DOHH2 (cell line): ENCODE measurements around the gene KRTAP5-7.

Experiments used
- H3F3A ChIP-seq: fragments of 200-600 bp; sonication (generic), shearing (Covaris generic); 2 replicates; pipeline ENCODE4 v1.6.0; 2016; ENCODE audit warnings: antibody characterized with exemption, mild to moderate bottlenecking; ENCODE audit not compliant: control insufficient read depth, insufficient read depth
- H3K27ac ChIP-seq: fragments of 200-600 bp; sonication (generic); 2 replicates; pipeline ENCODE4 v1.5.1; 2014; ENCODE audit warnings: low read depth, mild to moderate bottlenecking, low read length, moderate library complexity
- H3K27me3 ChIP-seq: fragments of 200-600 bp; sonication (generic); 2 replicates; pipeline ENCODE4 v1.6.1; 2014; ENCODE audit warnings: mild to moderate bottlenecking, low read length, mixed read lengths; ENCODE audit not compliant: control insufficient read depth
- H3K36me3 ChIP-seq: fragments of 200-600 bp; sonication (generic); 2 replicates; pipeline ENCODE4 v1.6.1; 2014; ENCODE audit warnings: mild to moderate bottlenecking, low read length, moderate library complexity, mixed read lengths; ENCODE audit not compliant: control insufficient read depth
- H3K4me1 ChIP-seq: fragments of 200-600 bp; sonication (generic); 2 replicates; pipeline ENCODE4 v1.6.1; 2014; ENCODE audit warnings: mild to moderate bottlenecking, low read length, mixed read lengths; ENCODE audit not compliant: control insufficient read depth
- H3K4me2 ChIP-seq: fragments of 200-600 bp; sonication (generic); 2 replicates; pipeline ENCODE4 v1.6.0; 2014; ENCODE audit warnings: mild to moderate bottlenecking, low read length, moderate library complexity
- H3K4me3 ChIP-seq: fragments of 200-600 bp; sonication (generic); 2 replicates; pipeline ENCODE4 v1.5.1; 2014; ENCODE audit warnings: mild to moderate bottlenecking, low read length, mixed read lengths
- H3K79me2 ChIP-seq: fragments of 200-600 bp; sonication (generic); 2 replicates; pipeline ENCODE4 v1.6.1; 2014; ENCODE audit warnings: mild to moderate bottlenecking, low read length, mixed read lengths; ENCODE audit not compliant: control insufficient read depth
- H3K9me2 ChIP-seq: fragments of 200-600 bp; sonication (generic); replicated peaks from 2 replicates; pipeline ENCODE4 v1.6.1; 2014; ENCODE audit warnings: mild to moderate bottlenecking, low read length, mixed read lengths; ENCODE audit not compliant: control insufficient read depth
- H3K9me3 ChIP-seq: fragments of 200-600 bp; sonication (generic); 2 replicates; pipeline ENCODE4 v1.6.1; 2014; ENCODE audit warnings: antibody characterized with exemption, low read length, mixed read lengths; ENCODE audit not compliant: control insufficient read depth, insufficient read depth
- H4K20me1 ChIP-seq: fragments of 200-600 bp; sonication (generic); 2 replicates; pipeline ENCODE4 v1.6.0; 2014; ENCODE audit warnings: low read depth, mild to moderate bottlenecking, antibody characterized with exemption, low read length, moderate library complexity; ENCODE audit not compliant: control insufficient read depth, insufficient read depth
- EZH2phosphoT487 ChIP-seq: fragments of 200-600 bp; sonication (generic); IDR thresholded peaks from 2 replicates; pipeline ENCODE4 v1.6.1; 2017; ENCODE audit warnings: borderline replicate concordance, mild to moderate bottlenecking, antibody characterized with exemption, low read length, moderate library complexity, mixed read lengths
- TF ChIP-seq, protein P1 (sequence below): fragments of 200-600 bp; sonication (generic); IDR thresholded peaks from one replicate; pipeline ENCODE4 v1.5.1; 2014; ENCODE audit warnings: antibody characterized with exemption, mild to moderate bottlenecking, low read depth, low read length; ENCODE audit not compliant: poor library complexity, severe bottlenecking

KRTAP5-7 gene

DNA sequence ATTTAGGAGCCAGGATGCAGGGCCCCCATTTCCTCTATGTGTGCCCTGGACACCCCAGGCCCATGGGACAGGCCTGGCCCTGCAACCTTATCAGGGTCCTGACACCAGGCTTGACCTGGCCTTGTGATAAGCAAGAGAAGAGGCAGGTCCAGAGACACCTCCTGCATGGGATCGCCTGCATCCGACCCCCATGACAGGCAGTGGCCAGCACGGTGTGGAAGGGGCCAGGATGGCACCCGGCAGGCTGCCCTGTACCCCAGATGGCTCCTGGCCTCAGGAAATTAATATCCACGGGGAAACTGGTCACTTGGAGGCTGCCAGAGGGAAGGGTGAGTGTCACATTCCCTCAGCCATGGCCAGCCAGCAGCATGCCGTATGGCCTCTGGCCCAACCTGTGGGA lies 27.9 kb downstream of the KRTAP5-7 start:
- no peaks in the 10 kb centered on the region for H3F3A ChIP-seq

DNA sequence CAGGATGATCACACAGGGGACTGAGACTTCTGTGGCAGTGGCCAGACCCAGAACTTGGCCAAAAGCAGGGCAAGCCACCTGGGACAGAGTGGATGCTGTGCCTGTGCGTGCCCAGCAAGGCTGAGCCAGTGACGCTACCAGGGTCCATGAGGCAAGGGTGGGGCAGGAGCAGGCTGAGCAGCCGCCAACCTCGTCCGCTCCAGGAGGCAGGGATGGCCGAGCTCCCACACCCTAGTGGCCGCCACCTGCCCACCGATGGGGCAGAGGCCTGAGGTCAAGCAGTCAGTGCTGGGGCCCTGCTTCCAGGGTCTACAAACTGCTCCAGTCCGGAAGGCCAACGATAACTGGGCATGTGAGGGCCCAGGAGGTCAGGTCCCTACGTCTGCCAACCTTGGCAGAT lies 28.4 kb downstream of the KRTAP5-7 start:
- no peaks in the 10 kb centered on the region for H4K20me1 ChIP-seq
- no peaks in the 10 kb centered on the region for H3F3A ChIP-seq
- H3K27me3 ChIP-seq = peaks cover 20% of the 10 kb centered on the region
- no peak for TF ChIP-seq EZH2phosphoT487
- TF ChIP-seq, protein P1, sequence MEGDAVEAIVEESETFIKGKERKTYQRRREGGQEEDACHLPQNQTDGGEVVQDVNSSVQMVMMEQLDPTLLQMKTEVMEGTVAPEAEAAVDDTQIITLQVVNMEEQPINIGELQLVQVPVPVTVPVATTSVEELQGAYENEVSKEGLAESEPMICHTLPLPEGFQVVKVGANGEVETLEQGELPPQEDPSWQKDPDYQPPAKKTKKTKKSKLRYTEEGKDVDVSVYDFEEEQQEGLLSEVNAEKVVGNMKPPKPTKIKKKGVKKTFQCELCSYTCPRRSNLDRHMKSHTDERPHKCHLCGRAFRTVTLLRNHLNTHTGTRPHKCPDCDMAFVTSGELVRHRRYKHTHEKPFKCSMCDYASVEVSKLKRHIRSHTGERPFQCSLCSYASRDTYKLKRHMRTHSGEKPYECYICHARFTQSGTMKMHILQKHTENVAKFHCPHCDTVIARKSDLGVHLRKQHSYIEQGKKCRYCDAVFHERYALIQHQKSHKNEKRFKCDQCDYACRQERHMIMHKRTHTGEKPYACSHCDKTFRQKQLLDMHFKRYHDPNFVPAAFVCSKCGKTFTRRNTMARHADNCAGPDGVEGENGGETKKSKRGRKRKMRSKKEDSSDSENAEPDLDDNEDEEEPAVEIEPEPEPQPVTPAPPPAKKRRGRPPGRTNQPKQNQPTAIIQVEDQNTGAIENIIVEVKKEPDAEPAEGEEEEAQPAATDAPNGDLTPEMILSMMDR = no peak
- H3K4me2 ChIP-seq = no peak overlapping the region
- no peaks in the 10 kb centered on the region for H3K9me2 ChIP-seq
- H3K79me2 ChIP-seq = no peaks in the 10 kb centered on the region
- H3K9me3 ChIP-seq = no peaks in the 10 kb centered on the region
- no peaks in the 10 kb centered on the region for H3K4me1 ChIP-seq
- H3K27ac ChIP-seq = no peak overlapping the region
- no peak overlapping the region for H3K4me3 ChIP-seq
- H3K36me3 ChIP-seq = no peaks in the 10 kb centered on the region

More for the DNA sequence above, 27.9 kb downstream of the KRTAP5-7 start:
- no peaks in the 10 kb centered on the region for H3K36me3 ChIP-seq
- H4K20me1 ChIP-seq = no peaks in the 10 kb centered on the region
- H3K79me2 ChIP-seq = no peaks in the 10 kb centered on the region
- H3K4me3 ChIP-seq = no peak overlapping the region
- H3K4me1 ChIP-seq = no peaks in the 10 kb centered on the region
- H3K27ac ChIP-seq = no peak overlapping the region
- no peaks in the 10 kb centered on the region for H3K9me2 ChIP-seq
- H3K9me3 ChIP-seq = no peaks in the 10 kb centered on the region
- peaks cover 23% of the 10 kb centered on the region for H3K27me3 ChIP-seq
- no peak for TF ChIP-seq EZH2phosphoT487
- TF ChIP-seq, protein P1 = no peak
- H3K4me2 ChIP-seq = no peak overlapping the region

DNA sequence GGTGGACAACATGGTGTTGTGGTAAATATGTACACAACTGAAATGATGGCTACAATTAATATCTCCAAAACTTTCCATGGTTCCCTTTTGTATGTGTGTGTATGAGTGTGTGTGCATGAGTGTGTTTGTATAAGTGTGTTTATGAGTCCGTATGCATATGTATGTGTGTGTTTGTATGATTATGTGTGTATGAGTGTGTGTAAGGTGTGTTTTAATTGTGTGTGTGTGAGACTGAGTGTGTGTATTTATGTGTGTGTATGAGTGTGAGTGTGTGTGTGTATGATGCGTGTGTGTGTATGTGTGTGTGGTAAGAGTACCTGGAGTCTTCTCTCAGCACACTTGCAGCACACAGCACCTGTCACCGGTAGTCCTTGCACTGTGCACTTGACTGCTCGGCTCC lies 29.0 kb downstream of the KRTAP5-7 start:
- Histone ChIP-seq H3K36me3 (no peaks in the 10 kb centered on the region), H3F3A (no peaks in the 10 kb centered on the region), H3K27me3 (peaks cover 15% of the 10 kb centered on the region), H3K4me3 (no peak overlapping the region), H3K79me2 (no peaks in the 10 kb centered on the region), H3K9me2 (no peaks in the 10 kb centered on the region), H3K4me2 (no peak overlapping the region), H3K4me1 (no peaks in the 10 kb centered on the region), H4K20me1 (no peaks in the 10 kb centered on the region), H3K9me3 (no peaks in the 10 kb centered on the region), H3K27ac (no peak overlapping the region)
- TF ChIP-seq, protein P1 = no peak
- TF ChIP-seq EZH2phosphoT487 = no peak

DNA sequence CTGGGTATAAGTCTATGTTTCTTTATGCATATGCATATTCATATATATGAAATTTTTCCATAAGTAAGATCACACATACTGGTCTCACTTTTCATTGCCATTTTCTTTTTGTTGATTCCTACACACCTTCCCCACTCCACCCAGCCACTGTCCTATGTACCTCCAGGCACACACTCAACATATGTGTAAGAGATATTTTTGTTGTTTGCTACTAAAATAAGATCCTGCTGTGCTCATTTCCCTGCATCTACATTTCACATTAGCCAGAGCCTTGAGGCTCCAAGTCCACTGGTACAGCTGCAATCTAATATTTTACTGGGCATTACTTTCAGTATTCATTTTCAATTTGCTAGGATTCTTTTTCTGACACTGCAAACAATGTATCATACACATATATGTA lies 30.2 kb downstream of the KRTAP5-7 start:
- Histone ChIP-seq H3K27ac (no peak overlapping the region), H3K4me3 (no peak overlapping the region), H3K27me3 (peaks cover 7% of the 10 kb centered on the region; the same call in 1 of the 2 replicates), H3K36me3 (no peaks in the 10 kb centered on the region), H4K20me1 (no peaks in the 10 kb centered on the region), H3F3A (no peaks in the 10 kb centered on the region), H3K9me3 (no peaks in the 10 kb centered on the region), H3K4me1 (no peaks in the 10 kb centered on the region), H3K9me2 (no peaks in the 10 kb centered on the region), H3K4me2 (no peak overlapping the region), H3K79me2 (no peaks in the 10 kb centered on the region)
- TF ChIP-seq, protein P1 = no peak
- no peak for TF ChIP-seq EZH2phosphoT487
